Measurements from ENCODE around the gene P2RY6.
"Not testable (repeated sequence)": the region's sequence is repeated elsewhere in the genome, so short reads cannot be mapped to it uniquely, and the experiment has no call there.

Gene P2RY6

DNA sequence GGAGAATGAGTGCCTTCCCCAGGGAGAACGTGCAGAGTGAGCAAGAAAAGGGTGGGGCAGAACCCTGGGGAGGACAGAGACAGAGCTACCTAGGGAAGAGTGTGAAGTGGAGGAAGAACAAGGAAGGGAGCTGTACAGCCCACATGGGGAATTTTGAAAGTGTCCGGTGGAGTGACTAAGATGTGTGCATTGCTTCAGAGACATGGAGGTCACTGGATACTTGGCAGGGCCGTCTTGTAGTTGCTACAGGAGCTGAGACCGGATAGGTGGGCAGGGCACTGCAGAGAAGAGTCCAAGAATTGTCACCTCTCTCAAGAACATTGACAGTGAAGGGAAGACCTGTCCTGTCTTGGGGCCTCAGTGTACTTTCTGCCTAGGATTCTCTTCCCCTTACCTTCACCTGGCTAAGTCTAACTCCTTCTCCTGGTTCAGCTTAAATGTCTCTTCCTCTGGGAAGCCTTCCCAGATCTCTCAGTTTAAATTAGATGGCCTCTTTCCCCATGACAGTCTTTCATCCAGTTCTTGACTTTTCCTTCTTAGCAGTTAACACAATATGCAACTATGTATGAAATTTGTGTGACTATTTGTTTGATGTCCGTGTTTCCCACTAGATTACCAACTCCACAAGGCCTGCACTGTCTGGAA is 9.2 kb upstream of the P2RY6 start:
- DNase-seq = no peak

GRCh38 chr11:73263640-73264039 is 8.5 kb upstream of the P2RY6 start:
- no peak for DNase-seq

- DNase-seq = peak; percentile 42
Observed at GRCh38 chr11:73265278-73265810, 6.8 kb upstream of the P2RY6 start.

DNA sequence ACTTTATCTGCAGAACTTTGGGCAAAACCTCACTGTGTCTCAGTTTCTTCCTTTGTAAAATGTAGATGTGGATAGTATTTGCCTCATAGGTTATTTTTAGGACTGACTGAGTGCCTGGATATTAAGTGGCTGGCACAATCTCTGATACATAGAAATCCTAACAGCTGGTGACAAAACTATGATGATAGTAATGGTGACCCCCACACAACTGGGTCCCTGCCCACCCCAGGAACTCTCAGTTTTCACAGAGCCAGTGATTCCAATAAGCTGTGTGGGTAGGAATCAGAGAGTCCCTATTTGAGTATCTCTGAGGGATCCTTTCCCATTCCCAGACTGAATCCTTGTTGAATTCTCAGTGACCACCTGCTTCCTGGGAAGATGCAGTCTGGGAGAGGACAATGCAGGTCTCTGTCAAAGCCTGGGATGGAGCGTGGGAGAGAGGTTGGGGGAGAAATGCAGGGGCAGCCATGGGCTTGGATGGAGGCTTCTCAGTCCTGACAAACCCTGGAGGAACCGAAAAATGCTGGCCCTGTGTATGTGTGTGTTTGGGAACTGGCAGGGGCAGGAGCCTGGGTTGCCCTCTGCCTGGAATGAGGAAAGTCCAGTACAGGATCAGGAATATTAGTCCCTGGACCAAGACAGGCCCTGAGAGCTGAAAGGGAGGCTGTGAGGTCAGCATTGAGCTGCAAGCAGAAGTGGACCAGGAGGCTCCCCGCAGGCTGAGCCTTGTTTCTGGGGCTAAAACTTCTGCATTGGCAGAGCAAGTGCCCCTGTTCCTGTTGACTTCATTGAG is 6.1 kb upstream of the P2RY6 start:
- DNase-seq = no peak

GRCh38 chr11:73266646-73267020 is 5.5 kb upstream of the P2RY6 start:
- DNase-seq = no peak

GRCh38 chr11:73267122-73267846 is 4.9 kb upstream of the P2RY6 start:
- no peak for DNase-seq

- no peak for DNase-seq
Observed at GRCh38 chr11:73267906-73268540, 4.1 kb upstream of the P2RY6 start.

DNA sequence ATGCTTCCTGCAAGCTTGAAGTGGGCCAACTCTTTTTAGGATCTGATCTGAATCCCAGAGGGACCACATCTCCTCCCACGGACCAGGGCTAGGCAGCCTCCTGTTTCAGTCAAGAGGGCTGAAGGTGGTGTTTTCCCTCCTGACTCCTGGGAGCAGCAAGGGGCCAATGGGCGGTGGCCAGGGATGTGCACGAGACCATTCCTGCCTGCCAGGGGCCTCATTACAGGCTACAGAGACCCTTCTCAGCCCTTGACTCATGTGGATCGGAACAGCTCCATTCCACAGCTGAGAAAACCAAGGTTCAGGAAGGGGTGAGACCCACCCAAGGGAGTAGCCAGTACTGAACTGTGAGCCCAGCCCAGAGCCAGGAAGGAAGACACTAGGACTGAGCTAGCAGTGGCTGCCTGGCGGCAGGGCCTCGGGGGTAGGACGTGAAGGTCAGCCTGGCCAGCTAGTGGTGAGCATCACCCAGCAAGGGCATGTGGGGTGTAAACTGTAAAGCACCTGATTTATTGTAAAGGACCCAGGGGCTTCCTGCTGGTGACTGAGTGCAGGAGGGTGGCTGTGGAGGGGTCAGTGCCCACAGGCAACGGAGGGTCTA is 3.4 kb upstream of the P2RY6 start:
- no peak for DNase-seq

GRCh38 chr11:73269459-73270015 is 2.6 kb upstream of the P2RY6 start:
- DNase-seq = no peak

DNA sequence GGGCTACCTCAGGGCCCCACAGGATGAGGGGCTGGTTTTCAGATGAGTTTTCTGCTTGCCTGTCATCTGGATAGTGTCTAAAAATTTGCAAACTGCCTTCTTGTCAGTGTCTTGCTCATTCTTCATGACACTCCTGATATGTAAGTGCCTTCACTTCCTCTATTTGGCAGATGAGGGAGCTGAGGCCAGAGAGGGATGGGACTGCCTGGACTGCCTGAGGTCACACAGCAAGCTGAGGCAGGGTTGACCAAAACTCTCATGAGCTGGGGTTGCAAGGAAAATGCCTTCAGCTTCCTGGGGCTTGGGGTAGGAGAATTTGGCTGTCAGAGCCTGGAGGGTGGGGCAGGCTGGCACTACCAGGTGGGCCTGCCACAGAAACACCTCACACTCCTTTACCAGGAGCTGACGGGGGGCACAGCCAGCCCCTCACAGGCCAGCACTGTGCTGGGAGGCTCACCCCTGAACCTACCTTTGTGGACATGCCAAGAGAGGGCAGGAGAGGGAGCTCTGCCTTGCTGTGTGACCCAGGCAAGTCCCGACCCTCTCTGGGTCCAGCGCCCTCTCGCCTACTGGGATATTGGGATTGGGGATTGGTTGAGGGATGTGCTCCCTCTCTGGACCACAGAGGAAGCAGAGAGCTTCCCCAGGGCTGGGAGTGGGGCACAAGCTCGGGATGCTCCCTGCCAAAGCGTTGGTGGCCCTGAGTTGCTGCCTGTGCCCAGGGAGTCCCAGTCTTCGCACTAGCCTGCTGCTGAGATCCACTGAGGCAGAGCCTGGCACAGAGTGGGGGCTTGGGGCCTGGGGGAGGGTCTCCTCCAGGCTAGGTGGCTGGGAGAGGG is 1.9 kb upstream of the P2RY6 start:
- DNase-seq = no peak

- DNase-seq = no peak
Observed at GRCh38 chr11:73270855-73271477, 1.2 kb upstream of the P2RY6 start.

GRCh38 chr11:73271478-73271865 is 666 bp upstream of the P2RY6 start:
- DNase-seq = not testable (repeated sequence)

DNA sequence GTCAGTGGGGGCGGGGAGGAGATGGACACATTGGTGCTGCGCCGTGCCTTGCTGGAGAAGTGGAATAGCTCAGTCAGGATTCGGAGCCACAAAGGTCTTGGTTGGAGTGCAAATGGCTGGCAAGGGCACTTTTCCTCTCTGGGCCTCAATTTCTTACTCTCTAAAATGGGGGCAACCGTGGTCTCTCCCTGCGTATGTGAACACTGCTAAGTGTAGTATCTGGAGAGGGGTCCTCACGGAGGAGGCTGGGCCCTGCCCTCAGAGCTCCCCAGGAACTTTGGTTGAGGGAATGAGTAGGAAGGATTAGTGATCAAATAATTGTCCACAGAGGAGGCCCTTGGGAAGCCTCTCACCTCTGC is 521 bp downstream of the P2RY6 start:
- no peak for DNase-seq

DNA sequence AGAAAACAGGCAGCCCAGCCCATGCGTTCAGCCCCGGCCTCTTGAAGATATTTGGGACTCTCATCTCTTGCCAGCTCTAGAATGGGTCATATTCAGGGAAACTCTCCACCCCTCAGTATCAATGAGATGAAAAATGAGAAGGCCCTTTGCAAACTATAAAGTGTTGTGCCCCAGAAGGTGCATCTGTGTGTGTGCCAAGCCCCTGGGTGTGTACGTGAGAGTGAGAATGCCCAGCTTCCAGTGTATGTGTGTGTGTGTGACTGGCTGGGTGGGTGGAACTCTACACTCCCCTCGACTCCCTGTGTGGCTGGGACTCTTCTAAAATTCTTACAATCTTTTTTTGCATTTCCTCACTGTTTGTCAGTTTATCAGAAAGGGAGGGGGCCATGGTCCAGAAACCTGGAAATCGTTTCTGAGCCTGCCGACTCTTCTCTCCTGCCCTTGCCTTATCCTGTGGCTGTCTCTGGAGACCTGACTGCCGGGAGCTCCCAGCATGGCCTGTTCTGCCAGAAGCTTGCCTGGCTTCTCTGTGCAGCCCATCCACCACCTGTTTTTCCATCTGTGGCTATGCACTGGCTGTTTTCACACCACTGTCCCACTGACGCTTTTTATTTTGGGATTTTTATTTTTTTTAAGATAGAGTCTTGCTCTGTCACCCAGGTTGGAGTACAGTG is 1.2 kb downstream of the P2RY6 start:
- no peak for DNase-seq

DNA sequence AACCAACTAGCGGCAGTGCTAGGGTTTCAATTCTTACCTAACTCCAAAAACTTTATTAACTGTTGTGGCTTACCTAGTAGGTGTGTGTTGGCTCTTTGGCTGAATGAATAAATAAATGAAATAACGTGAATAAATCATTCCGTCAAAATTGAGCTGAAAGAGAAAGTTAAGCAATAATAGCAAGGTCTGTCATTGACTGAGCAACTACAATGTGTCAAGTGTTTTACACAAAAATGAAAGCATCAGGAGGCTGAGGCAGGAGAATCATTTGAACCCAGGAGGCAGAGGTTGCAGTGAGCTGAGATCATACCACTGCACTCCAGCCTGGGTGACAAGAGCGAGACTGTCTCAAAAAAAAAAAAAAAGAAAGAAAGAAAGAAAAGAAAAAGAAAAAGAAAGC is 2.1 kb downstream of the P2RY6 start:
- DNase-seq = not testable (repeated sequence)

GRCh38 chr11:73274722-73275380 is 2.7 kb downstream of the P2RY6 start:
- DNase-seq = no peak

- no peak for DNase-seq
Observed at GRCh38 chr11:73275381-73275750, 3.2 kb downstream of the P2RY6 start.

DNA sequence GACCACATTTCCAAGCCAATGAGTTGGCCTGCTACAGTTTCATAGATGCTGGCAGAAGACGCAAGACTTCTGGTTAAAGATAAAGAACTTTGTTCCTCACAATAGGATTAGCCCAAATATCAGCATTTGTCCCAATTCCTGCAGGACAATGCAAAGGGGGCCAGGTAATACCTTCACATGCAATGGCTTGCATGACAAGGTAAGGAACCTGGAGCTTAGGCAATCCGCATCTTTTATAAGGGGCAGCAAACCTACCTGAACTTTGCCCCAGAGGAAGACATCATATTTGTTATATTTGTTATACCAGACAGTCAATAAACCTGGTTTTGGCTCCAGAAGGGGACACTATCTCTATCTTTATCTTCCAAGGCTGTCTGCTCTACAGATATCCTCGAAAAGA is 5.3 kb downstream of the P2RY6 start:
- no peak for DNase-seq

- DNase-seq = no peak
Observed at GRCh38 chr11:73280626-73281025, 8.5 kb downstream of the P2RY6 start.
